NCI-H2227 (cell line): ENCODE measurements around the gene MYCBPAP.

Experiments
- DNase-seq: peaks from one replicate; lab custom pipeline; 2025; ENCODE audit not compliant: unreplicated experiment; lab: John Stamatoyannopoulos, UW

MYCBPAP gene

GRCh38 chr17:50569592-50569991 is 61.4 kb downstream of the MYCBPAP start:
- no peak for DNase-seq

GRCh38 chr17:50570032-50570431 is 61.8 kb downstream of the MYCBPAP start:
- peak; percentile 65 for DNase-seq

GRCh38 chr17:50570528-50570927 is 62.3 kb downstream of the MYCBPAP start:
- peak; percentile 76 for DNase-seq

GRCh38 chr17:50571681-50572080 is 63.4 kb downstream of the MYCBPAP start:
- no peak for DNase-seq

GRCh38 chr17:50572541-50572940 is 64.3 kb downstream of the MYCBPAP start:
- no peak for DNase-seq

GRCh38 chr17:50573866-50574611 is 65.8 kb downstream of the MYCBPAP start:
- no peak for DNase-seq

GRCh38 chr17:50575581-50576210 is 67.5 kb downstream of the MYCBPAP start:
- DNase-seq: no peak

- DNase-seq: no peak
Observed at GRCh38 chr17:50576864-50577263, 68.6 kb downstream of the MYCBPAP start.

GRCh38 chr17:50577451-50577954 is 69.3 kb downstream of the MYCBPAP start:
- no peak for DNase-seq

- no peak for DNase-seq
Observed at GRCh38 chr17:50578173-50578572, 69.9 kb downstream of the MYCBPAP start.

GRCh38 chr17:50579399-50579798 is 71.2 kb downstream of the MYCBPAP start:
- no peak for DNase-seq

- no peak for DNase-seq
Observed at GRCh38 chr17:50580646-50581045, 72.4 kb downstream of the MYCBPAP start.
